AG20443 (cell line): ENCODE data around the gene PFKFB1.
"Not testable (repeated sequence)": the region's sequence is repeated elsewhere in the genome, so short reads cannot be mapped to it uniquely, and the experiment has no call there.

Experiments used
- DNase-seq: peaks from one replicate; pipeline ENCODE4 v3.0.0; 2012; ENCODE audit warnings: low spot score, mixed read lengths

Gene PFKFB1

GRCh38 chrX:54992911-54993622, 921 bp downstream of the PFKFB1 start:
- no peak for DNase-seq

DNA sequence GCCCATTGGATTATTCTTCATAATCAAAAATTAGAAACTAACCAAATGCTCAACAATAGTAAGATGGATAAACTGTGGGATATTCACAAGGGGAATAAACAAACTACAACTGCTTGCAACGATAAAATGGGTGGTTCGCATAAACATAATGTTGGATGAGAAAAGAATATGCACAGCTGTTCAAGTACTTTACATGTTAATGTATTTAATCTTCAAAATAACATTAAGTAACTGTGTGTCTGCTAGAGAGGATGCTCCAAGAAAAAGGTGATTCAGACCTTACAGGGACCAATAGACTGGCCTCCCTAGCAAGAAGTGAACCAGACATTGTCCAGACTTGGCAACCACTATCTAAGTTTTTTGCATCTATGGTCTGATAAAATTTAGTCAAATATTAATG, 2.3 kb downstream of the PFKFB1 start:
- DNase-seq = no peak

- not testable (repeated sequence) for DNase-seq
Observed at GRCh38 chrX:54983306-54983705, 10.7 kb downstream of the PFKFB1 start.

DNA sequence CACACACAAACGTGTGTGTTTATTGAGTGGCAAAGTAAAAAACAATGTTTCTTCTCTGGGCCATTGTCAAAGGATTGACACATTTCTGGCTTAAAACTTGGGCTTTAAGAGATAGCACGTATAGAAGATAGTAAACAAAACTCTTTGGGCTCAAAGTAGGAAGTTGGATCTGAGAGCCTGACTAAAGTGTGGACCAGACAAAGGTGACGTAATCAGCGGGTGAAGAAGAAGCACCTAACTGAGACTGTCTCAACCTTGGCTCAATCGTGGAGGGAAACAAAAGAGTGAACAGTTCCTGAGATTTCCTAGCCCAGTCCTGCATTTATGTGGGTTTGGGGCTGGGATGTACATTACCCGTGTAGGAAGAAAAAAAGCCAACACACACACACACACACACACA, 13.7 kb downstream of the PFKFB1 start:
- no peak for DNase-seq

DNA sequence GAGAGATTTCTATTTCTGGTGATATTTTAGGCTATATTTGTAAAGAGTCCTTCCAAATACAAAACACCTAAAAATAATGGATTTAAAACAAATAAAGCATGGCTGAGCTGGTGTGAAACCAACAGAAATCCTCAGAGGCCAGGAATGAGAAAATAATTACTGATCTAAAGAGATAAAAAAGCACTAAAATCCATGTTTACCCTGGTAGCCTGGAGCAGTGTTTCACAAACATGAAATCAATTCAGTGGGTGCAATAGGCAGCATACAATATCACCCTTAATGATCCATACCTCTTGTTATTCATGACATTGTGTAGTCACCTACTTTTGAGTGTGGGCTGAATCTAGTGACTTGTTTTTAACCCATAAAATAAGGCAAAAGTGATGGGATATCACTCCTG, 14.6 kb downstream of the PFKFB1 start:
- DNase-seq = no peak

DNA sequence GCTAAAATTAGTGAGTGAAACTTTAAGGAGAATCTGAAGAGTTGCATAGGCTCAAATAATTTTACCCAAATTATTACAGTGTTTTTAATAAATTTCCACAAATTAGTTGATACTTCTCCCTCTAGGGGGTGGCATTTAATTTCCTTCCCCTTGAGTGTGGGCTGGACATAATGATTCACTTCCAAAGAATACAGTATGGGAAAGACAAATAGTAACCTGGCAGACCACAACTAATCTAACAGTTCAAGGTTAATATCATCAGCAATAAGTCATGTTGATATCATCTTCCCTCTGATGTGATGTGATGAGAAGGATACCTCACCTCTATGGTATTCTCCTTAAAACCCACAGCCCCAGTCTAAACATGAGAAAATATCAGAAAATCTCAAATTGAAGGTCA, 15.5 kb downstream of the PFKFB1 start:
- DNase-seq = no peak

DNA sequence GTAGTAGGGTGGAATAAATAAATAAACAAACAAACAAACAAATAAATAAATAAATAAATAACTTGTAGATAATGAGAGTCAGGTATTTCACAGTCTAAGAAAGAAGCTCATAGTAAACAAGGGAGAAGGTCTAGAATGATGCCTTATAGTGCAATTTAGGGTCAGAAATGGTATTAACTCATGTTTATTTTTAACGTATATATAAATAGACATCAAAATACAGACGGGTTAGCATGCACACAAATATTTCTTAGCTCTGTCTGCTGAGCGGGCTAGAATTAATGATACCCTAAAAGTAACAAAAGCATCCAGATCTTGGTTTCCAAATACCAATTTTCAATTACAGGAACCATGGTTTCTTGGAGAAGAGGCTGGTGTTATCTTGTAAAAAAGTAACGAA, 16.6 kb downstream of the PFKFB1 start:
- no peak for DNase-seq

- DNase-seq = no peak
Observed at GRCh38 chrX:54964766-54965497, 29.1 kb downstream of the PFKFB1 start.

GRCh38 chrX:54961750-54962149, 32.2 kb downstream of the PFKFB1 start:
- no peak for DNase-seq

DNA sequence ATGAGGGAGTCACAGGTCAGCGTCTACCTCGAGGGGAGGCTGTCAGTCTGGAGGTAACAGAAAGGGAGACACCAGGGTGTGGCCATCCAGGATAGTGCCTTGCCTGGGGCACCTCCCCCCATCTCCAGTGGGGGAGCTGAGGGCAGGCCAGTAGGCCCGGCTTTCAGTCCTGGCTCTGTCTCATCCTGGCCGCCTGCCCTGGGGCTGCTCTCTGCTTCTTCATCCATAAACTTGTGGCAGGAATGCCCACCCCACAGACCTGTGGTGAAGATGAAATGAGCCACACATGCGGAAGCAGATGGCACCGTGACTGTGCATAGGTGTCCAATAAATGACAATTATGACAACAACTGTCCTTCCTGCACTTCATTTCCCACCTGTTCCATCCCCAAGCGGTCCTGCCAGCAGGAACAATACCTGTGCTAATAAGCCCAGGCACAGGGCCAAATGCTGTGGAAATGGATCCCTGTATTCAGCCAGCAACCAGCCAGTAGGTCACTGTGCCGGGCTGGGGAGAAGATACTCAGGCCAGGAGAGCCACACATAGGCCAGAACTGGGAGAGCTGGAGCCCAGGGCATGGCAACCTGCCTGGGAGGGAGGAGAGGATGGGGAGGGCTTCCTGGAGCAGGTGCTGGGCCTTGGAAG, 43.1 kb downstream of the PFKFB1 start:
- no peak for DNase-seq

GRCh38 chrX:54945224-54945623, 48.8 kb downstream of the PFKFB1 start:
- DNase-seq = no peak

DNA sequence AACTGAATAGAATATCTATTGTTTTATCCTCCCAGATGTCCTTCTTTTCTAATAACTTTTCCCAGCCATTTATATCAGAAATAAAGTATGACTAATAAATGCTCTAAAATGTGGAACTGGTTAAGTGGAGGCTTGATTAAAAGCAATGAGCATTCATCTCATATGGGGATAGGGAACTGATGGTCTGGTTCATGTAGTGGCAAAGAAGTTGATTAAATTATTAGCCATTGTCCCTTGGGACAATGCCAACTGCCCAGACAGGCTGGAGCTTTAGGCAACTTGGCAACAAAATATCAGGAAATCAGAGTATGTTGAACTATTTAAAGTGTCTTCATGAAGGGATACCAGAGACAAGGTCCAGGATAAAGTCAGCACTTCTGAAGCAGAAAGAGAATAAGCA, 49.2 kb downstream of the PFKFB1 start:
- DNase-seq = no peak

GRCh38 chrX:54937416-54937815, 56.6 kb downstream of the PFKFB1 start:
- DNase-seq = no peak

DNA sequence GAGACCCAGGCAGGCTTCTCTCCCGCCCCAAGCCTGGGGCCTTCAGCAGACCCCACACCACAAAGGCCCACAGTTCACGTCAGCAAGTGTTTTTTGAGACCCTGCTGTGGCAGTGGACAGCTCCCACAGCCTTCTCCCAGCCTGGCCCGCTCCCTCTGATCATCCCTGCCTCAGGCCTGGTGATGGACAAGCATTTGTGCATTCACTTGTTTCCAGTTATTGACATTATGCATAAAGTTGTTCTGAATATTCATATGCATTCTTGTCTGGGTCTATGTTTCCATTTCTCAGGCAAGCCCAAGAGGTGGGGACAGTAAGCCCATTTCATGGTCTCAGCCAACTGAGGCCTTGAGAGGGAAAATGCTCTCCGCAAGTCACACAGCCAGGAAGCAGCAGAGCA, 58.7 kb downstream of the PFKFB1 start:
- no peak for DNase-seq

- DNase-seq = no peak
Observed at GRCh38 chrX:54934890-54935289, 59.1 kb downstream of the PFKFB1 start.

- DNase-seq = no peak
Observed at GRCh38 chrX:54934058-54934457, 59.9 kb downstream of the PFKFB1 start.

GRCh38 chrX:54933150-54933826, 60.7 kb downstream of the PFKFB1 start:
- no peak for DNase-seq

GRCh38 chrX:54931107-54931506, 62.9 kb downstream of the PFKFB1 start:
- DNase-seq = no peak

- no peak for DNase-seq
Observed at GRCh38 chrX:54930291-54931049, 63.5 kb downstream of the PFKFB1 start.

DNA sequence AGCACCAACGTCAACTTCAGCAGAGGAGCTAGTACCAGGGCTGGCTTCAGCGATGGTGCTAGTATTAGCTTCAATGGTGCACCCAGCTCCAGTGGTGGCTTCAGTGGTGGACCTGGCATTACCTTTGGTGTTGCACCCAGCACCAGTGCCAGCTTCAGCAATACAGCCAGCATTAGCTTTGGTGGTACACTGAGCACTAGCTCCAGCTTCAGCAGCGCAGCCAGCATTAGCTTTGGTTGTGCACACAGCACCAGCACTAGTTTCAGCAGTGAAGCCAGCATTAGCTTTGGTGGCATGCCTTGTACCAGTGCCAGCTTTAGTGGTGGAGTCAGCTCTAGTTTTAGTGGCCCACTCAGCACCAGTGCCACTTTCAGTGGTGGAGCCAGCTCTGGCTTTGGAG, 65.1 kb downstream of the PFKFB1 start:
- DNase-seq = no peak

GRCh38 chrX:54926978-54927377, 67.0 kb downstream of the PFKFB1 start:
- DNase-seq = no peak

- no peak for DNase-seq
Observed at GRCh38 chrX:54923376-54923775, 70.6 kb downstream of the PFKFB1 start.
